Measurements from ENCODE around the gene COG1.

Gene COG1

GRCh38 chr17:73174126-73174525 lies 18.7 kb upstream of the COG1 start:
- no peak for DNase-seq

GRCh38 chr17:73175962-73176565 lies 16.8 kb upstream of the COG1 start:
- DNase-seq: no peak

- DNase-seq: no peak
These were observed 13.5 kb upstream of the COG1 start for GRCh38 chr17:73179387-73179786.

- no peak for DNase-seq
These were observed 13.0 kb upstream of the COG1 start for GRCh38 chr17:73179878-73180277.

DNA sequence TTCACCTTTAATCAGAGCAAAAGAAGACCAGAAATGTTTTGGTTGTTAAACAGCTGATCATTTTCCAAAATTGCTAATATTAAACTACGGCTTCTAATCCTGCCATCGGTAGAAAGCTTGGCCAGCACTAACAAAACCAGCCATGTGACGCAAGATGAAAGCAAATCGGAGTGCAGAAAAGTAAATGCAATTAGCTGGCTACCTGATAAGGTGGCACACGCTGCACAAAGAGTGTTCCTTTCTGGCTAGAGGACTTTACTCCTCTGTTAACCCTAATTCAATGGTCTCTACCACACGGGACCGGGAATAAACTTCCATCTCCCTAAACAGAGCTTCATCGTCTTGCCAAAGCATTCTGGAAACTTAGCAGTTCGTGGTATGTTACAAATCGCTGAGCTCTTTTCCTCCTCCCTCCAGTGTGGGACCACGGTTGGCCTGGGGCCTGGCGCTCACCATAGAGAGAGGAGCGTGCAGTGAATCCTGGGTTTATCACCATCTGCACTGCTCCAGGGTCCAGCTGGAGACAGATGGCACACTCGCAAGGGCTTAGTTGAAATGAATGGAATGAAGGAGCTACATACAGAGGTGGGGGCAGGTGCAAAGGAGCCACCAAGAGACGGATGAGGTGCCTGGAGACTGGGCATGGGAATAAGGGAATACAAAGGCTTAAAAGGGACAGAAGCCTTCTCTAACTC lies 10.1 kb upstream of the COG1 start:
- DNase-seq: no peak

GRCh38 chr17:73184136-73184993 lies 8.5 kb upstream of the COG1 start:
- no peak for DNase-seq

- no peak for DNase-seq
These were observed 6.4 kb upstream of the COG1 start for GRCh38 chr17:73186283-73187050.

- no peak for DNase-seq
These were observed 5.6 kb upstream of the COG1 start for GRCh38 chr17:73187203-73187769.

DNA sequence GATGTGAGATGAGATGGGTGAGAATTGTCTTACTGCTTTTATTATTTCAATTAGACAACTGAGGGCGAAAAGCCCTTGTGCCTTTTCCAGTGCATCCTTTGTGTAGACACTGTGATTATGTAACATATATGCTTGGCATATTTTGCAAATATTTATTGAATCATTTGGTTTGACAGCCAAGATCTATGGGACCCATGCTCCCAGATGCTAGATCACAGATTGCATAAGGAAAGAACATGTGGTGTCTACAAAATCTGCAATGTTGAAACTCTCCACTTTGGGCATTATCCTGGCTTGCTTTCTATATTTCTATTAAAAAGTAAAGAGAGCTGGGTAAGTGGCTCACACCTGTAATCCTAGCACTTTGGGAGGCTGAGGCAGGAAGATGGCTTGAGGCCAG lies 4.8 kb upstream of the COG1 start:
- no peak for DNase-seq

- no peak for DNase-seq
These were observed 3.3 kb upstream of the COG1 start for GRCh38 chr17:73189417-73190099.

- DNase-seq: peak in 1 of 2 experiments; percentile 50
These were observed 1.2 kb upstream of the COG1 start for GRCh38 chr17:73191443-73192205.

DNA sequence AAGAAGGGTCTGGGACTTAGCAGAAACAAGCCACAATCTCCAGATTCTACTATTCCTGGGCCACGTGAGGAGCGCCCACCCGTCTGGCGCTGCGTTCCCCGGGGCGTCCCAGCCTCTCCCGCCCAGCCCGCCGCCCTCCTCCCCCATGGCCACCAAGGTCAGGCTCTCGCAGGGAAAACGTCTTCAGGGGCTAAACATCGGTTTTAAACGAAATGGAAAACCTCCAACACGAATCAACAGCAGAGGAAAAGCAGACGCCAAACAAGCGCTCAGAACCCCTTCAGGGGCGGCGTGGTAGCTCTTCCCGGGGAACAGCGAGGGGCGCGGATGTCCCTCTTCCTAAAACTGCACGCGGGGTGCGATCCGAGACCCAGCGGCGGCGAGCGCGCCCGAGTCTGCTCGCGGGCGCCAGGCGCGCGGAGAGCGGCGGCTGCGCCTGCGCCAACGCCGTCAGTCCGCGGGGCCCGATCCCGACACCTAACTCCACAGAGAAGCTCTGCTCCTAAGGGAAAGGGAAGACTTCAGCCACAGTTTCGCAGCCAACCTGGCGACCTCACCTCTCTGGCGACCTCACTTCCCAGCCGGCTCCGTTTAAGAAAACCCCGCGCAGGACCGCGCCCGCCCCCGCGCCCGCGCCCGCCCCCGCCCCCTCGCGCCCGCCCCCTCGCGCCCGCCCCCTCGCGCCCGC lies 505 bp upstream of the COG1 start:
- DNase-seq: peak; percentile 43 to 81

- no peak for DNase-seq
These were observed 1.8 kb downstream of the COG1 start for GRCh38 chr17:73194514-73195222.

DNA sequence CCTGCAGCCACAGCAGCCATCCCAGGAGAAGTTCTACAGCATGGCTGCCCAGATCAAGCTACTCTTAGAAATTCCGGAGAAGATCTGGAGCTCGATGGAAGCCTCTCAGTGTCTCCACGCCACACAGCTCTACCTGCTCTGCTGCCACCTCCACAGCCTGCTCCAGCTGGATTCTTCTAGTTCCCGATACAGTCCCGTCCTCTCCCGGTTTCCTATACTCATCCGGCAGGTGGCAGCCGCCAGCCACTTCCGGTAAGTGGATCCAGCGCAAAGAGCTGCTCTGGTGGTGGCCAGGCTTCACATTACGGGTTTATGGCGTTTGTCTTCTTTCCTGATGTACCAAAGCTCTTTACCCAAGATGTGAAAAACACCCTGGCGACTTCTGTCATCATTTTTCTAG lies 3.6 kb downstream of the COG1 start:
- peak; percentile 31 to 55 for DNase-seq

DNA sequence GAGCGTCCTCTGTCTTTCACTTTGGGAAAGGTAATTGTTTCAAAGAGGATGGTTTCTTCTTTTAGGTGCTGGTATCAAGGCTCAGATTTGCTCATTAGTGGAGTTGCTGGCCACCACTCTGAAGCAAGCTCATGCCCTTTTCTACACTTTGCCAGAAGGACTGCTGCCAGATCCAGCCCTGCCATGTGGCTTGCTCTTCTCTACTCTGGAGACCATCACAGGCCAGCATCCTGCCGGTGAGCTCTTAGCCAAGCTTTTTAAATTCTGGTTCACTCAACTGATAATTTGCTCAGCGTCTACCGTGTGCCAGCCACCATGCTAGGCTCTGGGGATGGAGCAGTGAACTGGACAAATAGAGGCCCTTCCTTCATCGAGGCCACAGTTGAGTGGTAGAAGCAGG lies 4.3 kb downstream of the COG1 start:
- DNase-seq: no peak

- no peak for DNase-seq
These were observed 5.5 kb downstream of the COG1 start for GRCh38 chr17:73198201-73198929.

- DNase-seq: no peak
These were observed 6.0 kb downstream of the COG1 start for GRCh38 chr17:73198930-73199260.

- no peak for DNase-seq
These were observed 7.0 kb downstream of the COG1 start for GRCh38 chr17:73199751-73200317.

GRCh38 chr17:73200476-73200875 lies 7.6 kb downstream of the COG1 start:
- no peak for DNase-seq

All from NCI-H187 (cell line).